ENCODE results near the gene TMEM175. TPM values are rescaled to one million over a fixed set of nuclear protein-coding genes. Genes with fewer than 3 reads are reported as not detected.
"Not testable (repeated sequence)": the region's sequence is repeated elsewhere in the genome, so short reads cannot be mapped to it uniquely, and the experiment has no call there.

TMEM175 gene
- total RNA-seq, 2 donors from 2014 or later = 44.1 to 74.6 TPM

DNA sequence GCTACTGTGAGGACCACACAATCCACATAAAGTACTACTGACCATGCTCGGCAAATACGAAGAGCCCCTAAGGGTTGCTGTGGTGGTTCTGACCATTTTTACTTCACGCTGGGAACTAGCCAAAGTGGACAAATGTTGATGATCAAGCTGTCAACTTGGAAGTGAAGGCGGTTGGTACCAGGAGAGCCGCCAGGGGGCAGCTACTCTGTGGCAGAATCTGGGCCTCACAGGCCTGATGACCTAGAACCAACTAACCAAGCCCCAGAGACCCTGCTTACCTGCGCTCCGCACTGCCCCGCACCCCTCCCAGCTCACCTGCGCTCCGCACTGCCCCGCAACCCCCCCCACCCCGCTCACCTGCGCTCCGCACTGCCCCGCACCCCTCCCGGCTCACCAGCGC lies 5.7 kb upstream of the TMEM175 start:
- Histone ChIP-seq H3K36me3 (no peaks in the 10 kb centered on the region), H3K4me1 (replicated peaks) (peaks cover 14% of the 10 kb centered on the region), H3K9me3 (no peaks in the 10 kb centered on the region), H3K4me3 (no peak overlapping the region), H3K27ac (no peak overlapping the region), H3K27me3 (replicated peaks; ENCODE audit: insufficient read depth) (no peaks in the 10 kb centered on the region)
- intact Hi-C loops (cut with DNase I) = no loop called here
- no peak for DNase-seq (ENCODE audit: low spot score)
- WGBS = 64% methylated on average over 10 of the region's 17 CpGs
- TF ChIP-seq POLR2AphosphoS5 (IDR thresholded peaks at IDR 0.05) = no peak
- TF ChIP-seq, protein P1, sequence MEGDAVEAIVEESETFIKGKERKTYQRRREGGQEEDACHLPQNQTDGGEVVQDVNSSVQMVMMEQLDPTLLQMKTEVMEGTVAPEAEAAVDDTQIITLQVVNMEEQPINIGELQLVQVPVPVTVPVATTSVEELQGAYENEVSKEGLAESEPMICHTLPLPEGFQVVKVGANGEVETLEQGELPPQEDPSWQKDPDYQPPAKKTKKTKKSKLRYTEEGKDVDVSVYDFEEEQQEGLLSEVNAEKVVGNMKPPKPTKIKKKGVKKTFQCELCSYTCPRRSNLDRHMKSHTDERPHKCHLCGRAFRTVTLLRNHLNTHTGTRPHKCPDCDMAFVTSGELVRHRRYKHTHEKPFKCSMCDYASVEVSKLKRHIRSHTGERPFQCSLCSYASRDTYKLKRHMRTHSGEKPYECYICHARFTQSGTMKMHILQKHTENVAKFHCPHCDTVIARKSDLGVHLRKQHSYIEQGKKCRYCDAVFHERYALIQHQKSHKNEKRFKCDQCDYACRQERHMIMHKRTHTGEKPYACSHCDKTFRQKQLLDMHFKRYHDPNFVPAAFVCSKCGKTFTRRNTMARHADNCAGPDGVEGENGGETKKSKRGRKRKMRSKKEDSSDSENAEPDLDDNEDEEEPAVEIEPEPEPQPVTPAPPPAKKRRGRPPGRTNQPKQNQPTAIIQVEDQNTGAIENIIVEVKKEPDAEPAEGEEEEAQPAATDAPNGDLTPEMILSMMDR (IDR thresholded peaks at IDR 0.05) = no peak

DNA sequence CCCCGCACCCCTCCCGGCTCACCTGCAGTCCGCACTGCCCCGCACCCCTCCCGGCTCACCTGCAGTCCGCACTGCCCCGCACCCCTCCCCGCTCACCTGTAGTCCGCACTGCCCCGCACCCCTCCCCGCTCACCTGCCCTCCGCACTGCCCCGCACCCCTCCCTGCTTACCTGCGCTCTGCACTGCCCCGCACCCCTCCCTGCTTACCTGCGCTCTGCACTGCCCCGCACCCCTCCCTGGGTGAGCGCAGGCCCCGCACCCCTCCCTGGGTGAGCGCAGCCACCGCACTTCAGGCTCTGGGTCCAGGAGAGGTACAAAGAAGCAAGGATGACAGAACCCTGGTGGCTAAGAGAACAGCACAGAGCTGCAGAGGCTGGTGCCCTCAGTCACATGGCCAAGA lies 4.7 kb upstream of the TMEM175 start:
- intact Hi-C loops (cut with DNase I); H3K9me3 ChIP-seq; H3K27ac ChIP-seq; H3K36me3 ChIP-seq; H3K4me3 ChIP-seq; H3K27me3 ChIP-seq (replicated peaks; ENCODE audit: insufficient read depth); DNase-seq (ENCODE audit: low spot score): not testable (repeated sequence)
- peaks cover 14% of the 10 kb centered on the region for H3K4me1 ChIP-seq (replicated peaks)
- 91% methylated on average over 21 of the region's 21 CpGs for WGBS

DNA sequence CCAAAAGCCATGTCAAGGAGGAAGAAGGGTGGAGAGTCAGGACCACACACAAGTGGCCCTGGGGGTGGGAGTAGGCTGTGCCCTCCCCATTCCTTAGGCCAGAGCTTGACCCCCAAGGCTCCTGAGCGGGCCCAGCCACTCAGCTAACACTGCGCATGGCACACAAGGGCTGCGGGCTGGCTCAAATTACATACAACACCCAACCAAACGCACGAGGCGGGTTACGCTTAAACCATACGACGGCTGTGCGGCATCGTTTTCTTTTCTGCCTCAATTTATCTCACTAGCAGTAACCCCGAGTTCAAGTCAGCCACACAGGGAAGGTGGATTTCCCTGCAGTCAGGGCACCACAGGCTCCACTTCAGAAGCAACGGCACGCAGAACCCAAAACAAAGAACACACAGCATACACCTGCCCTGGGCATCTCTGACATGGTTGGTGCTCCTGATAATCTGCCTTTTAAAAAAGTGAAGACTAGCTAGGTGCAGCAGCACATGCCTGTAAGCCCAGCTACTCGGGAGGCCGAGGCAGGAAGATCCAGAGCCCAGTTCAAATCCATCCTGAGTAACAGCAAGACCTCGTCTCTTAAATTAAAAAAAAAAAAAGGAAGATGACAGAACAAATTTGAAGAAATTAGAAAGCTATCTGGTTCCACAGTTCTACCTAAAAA lies 3.0 kb upstream of the TMEM175 start:
- intact Hi-C loops (cut with DNase I) = no loop called here
- no peaks in the 10 kb centered on the region for H3K36me3 ChIP-seq
- H3K9me3 ChIP-seq = no peaks in the 10 kb centered on the region
- WGBS = 90% methylated on average over 17 of the region's 17 CpGs
- H3K4me1 ChIP-seq (replicated peaks) = peaks cover 14% of the 10 kb centered on the region
- no peaks in the 10 kb centered on the region for H3K27me3 ChIP-seq (replicated peaks; ENCODE audit: insufficient read depth)
- no peak overlapping the region for H3K27ac ChIP-seq
- H3K4me3 ChIP-seq = no peak overlapping the region
- no peak for DNase-seq (ENCODE audit: low spot score)
- TF ChIP-seq POLR2AphosphoS5 (IDR thresholded peaks at IDR 0.05) (no peak), POLR2A (IDR thresholded peaks at IDR 0.05) (no peak)
- TF ChIP-seq, protein P1 (IDR thresholded peaks at IDR 0.05) = no peak

DNA sequence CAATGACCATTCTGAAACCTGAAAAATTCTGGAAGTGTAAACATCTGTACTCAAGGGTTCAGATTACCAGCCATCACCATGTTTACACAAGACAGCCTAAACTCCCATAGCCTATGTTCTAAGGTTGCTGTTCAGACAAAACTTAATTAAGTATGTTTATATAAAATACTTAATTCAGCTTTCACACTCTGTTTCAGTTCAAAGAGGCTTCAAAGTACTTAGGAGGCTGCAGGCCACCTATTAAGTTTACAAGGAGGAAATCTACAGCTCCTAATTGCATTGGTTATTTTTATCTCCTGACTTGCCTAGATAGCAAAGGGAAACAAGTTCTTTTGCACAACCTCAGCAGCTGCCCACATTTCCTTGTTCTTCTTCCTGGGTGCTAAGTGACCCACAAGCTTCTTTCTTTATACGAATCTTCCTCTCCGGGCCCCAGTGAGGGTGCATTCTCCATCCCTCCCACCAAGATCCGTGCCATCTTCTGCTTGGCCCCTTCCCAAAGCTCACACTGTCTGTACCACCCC lies 2.2 kb upstream of the TMEM175 start:
- Histone ChIP-seq H3K27me3 (replicated peaks; ENCODE audit: insufficient read depth) (no peaks in the 10 kb centered on the region), H3K9me3 (no peaks in the 10 kb centered on the region), H3K36me3 (no peaks in the 10 kb centered on the region), H3K27ac (no peak overlapping the region), H3K4me3 (peak overlapping the region in 1 of 2 donors; percentile 97), H3K4me1 (replicated peaks) (peaks cover 14% of the 10 kb centered on the region)
- WGBS = 11% methylated on average over 3 of the region's 3 CpGs
- no peak for DNase-seq (ENCODE audit: low spot score)
- TF ChIP-seq POLR2AphosphoS5 (IDR thresholded peaks at IDR 0.05) (no peak), POLR2A (IDR thresholded peaks at IDR 0.05) (no peak)
- TF ChIP-seq, protein P1 (IDR thresholded peaks at IDR 0.05) = no peak
- intact Hi-C loops (cut with DNase I) = loop anchor here (5.0 kb wide), 1 partner anchor 42 kb away; the partner anchor contains the start of gene DGKQ

DNA sequence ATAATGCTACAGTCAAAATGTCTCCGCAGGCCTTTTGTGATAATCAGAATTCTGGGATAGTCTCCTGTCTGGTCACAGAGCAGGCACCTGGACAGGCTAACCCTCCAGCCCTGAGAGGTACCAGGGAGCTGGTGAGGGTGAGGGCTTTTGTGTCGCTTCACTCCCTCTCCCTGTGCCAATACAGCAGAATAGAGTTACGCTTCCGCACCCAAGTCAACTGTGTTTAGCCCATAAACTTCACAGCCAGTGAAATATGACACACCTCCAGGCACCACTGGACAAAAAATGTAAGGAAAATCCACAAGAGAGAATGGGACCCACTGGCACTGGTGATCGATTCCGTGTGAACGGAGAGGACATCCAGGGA lies 1.4 kb upstream of the TMEM175 start:
- intact Hi-C loops (cut with DNase I) = loop anchor here (5.0 kb wide), 1 partner anchor 41 kb away; the partner anchor contains the start of gene DGKQ
- DNase-seq (ENCODE audit: low spot score) = no peak
- peak overlapping the region; percentile 89 to 97 for H3K4me3 ChIP-seq
- no peaks in the 10 kb centered on the region for H3K27me3 ChIP-seq (replicated peaks; ENCODE audit: insufficient read depth)
- H3K4me1 ChIP-seq (replicated peaks) = peaks cover 14% of the 10 kb centered on the region
- peak overlapping the region in 1 of 2 donors; percentile 82 for H3K27ac ChIP-seq
- H3K9me3 ChIP-seq = no peaks in the 10 kb centered on the region
- H3K36me3 ChIP-seq = no peaks in the 10 kb centered on the region
- WGBS = 30% methylated on average over 7 of the region's 7 CpGs
- TF ChIP-seq, protein P1 (IDR thresholded peaks at IDR 0.05) = no peak
- no peak for TF ChIP-seq POLR2A (IDR thresholded peaks at IDR 0.05)
- no peak for TF ChIP-seq POLR2AphosphoS5 (IDR thresholded peaks at IDR 0.05)

All from prostate gland (tissue), 2 donors.